ENCODE measurements around the gene SPTBN2. TPM values are rescaled to one million over a fixed set of nuclear protein-coding genes. Genes with fewer than 3 reads are reported as not detected.

The SPTBN2 gene
- total and polyA plus RNA-seq, 2 of the 8 experiments (the other 6 are each of a cell fraction or from before 2014, with no cell fraction given) = 19.1 to 69.0 TPM

- Histone ChIP-seq H2AFZ (ENCODE audit: low read length) (no peak overlapping the region), H3K23me2 (ENCODE audit: low read depth, low read length) (no peaks in the 10 kb centered on the region), H3K27me3 (replicated peaks in 1 of 4; ENCODE audit: control insufficient read depth in 3 of 4, extremely low read depth in 1 of 4, insufficient read depth in 3 of 4, low read length in 3 of 4) (no peaks in the 10 kb centered on the region), H3K4ac (replicated peaks; ENCODE audit: insufficient read length, low read depth, low read length) (no peak overlapping the region), H3K9me3 (ENCODE audit: insufficient read depth in 2 of 2, low read depth in 1 of 2, low read length in 1 of 2) (no peaks in the 10 kb centered on the region), H3K4me2 (ENCODE audit: insufficient read depth in 1 of 2, low read depth in 2 of 2, low read length in 2 of 2) (no peak overlapping the region), H4K91ac (replicated peaks; ENCODE audit: insufficient read length, low read length) (no peak overlapping the region), H3K36me3 (ENCODE audit: control insufficient read depth in 2 of 4, insufficient read depth in 4 of 4, low read length in 3 of 4) (no peaks in the 10 kb centered on the region; a peak in 2 of 8 replicates), H3K9ac (replicated peaks in 1 of 4; ENCODE audit: extremely low read depth in 1 of 4, low read depth in 3 of 4, low read length in 3 of 4) (no peak overlapping the region), H2BK120ac (replicated peaks; ENCODE audit: low read depth, low read length) (no peak overlapping the region), H2BK12ac (ENCODE audit: low read depth, low read length) (no peak overlapping the region), H3K14ac (ENCODE audit: insufficient read length) (no peak overlapping the region), H4K5ac (ENCODE audit: insufficient read length, low read depth, low read length) (no peak overlapping the region), H2BK15ac (ENCODE audit: low read length) (no peak overlapping the region), H3K79me1 (ENCODE audit: low read depth, low read length) (no peaks in the 10 kb centered on the region), H4K8ac (ENCODE audit: extremely low read depth, insufficient read depth, low read length) (no peak overlapping the region), H2AK5ac (ENCODE audit: low read depth, low read length) (no peak overlapping the region), H3K4me1 (replicated peaks in 1 of 4; ENCODE audit: control insufficient read depth in 3 of 4, insufficient read depth in 4 of 4, low read length in 3 of 4) (no peaks in the 10 kb centered on the region), H3K23ac (ENCODE audit: insufficient read length) (no peak overlapping the region), H3K27ac (ENCODE audit: low read depth, low read length) (no peak overlapping the region), H3K56ac (replicated peaks; ENCODE audit: insufficient read length, low read depth, low read length) (no peak overlapping the region), H3K4me3 (ENCODE audit: extremely low read depth in 1 of 4, insufficient read depth in 2 of 4, low read depth in 3 of 4, low read length in 4 of 4) (no peak overlapping the region), H2BK5ac (ENCODE audit: low read depth, low read length) (no peak overlapping the region), H3K18ac (ENCODE audit: extremely low read depth, low read length) (no peak overlapping the region), H3K79me2 (ENCODE audit: control insufficient read depth in 1 of 2, insufficient read depth in 2 of 2, low read length in 2 of 2) (no peaks in the 10 kb centered on the region), H2BK20ac (ENCODE audit: low read length) (no peak overlapping the region), H4K20me1 (replicated peaks in 1 of 2; ENCODE audit: control insufficient read depth in 1 of 2, insufficient read depth in 2 of 2, low read length in 2 of 2) (peaks cover 0 to 2% of the 10 kb centered on the region in 2 experiments)
- CTCF ChIA-PET (ENCODE audit: partially characterized antibody) = interaction anchor here (1.0 to 1.8 kb wide), 5 partner anchors 9 to 372 kb away, joined by 3 to 5 read pairs (median 3); no protein-coding TSS in a partner anchor
- FAIRE-seq (no peak), DNase-seq (ENCODE audit: low read depth in 1 of 2, low spot score in 2 of 2) (no peak)
- TF ChIP-seq BACH1 (IDR thresholded peaks at IDR 0.05; ENCODE audit: low read length) (no peak), HDAC6 (IDR thresholded peaks at IDR 0.05; ENCODE audit: low read depth, low read length) (no peak)
- POLR2A ChIA-PET (ENCODE audit: partially characterized antibody) = interaction anchor here (0.6 kb wide), 1 partner anchor 9 kb away, joined by 4 read pairs; no protein-coding TSS in a partner anchor
- 91% methylated on average over 1 of the region's 1 CpG; no CpG with 5 or more reads in 1 of the 2 experiments for WGBS, 2 experiments (ENCODE audit: extremely low coverage in 1 of 2, insufficient coverage in 1 of 2, insufficient read length in 1 of 2, insufficient replicate concordance in 2 of 2, low coverage in 1 of 2, low lambda C conversion rate in 2 of 2, missing lambda C conversion rate in 1 of 2)
Measured at GRCh38 chr11:66767666-66768065, 38.6 kb upstream of the SPTBN2 start.

Data from H1 (cell line).